Activated T-cell treated with anti-CD3 and anti-CD28 coated beads, Interleukin-2, amount 50 U/mL, for 1 hour (primary cell): ENCODE results near the gene IL21R.
"Not testable (repeated sequence)": the region's sequence is repeated elsewhere in the genome, so short reads cannot be mapped to it uniquely, and the experiment has no call there.

Source experiments
- DNase-seq: peaks from one replicate; pipeline ENCODE4 v3.0.0-alpha.2; 2020

IL21R gene

GRCh38 chr16:27428026-27428785 lies 26.2 kb downstream of the IL21R start:
- DNase-seq: peak; percentile 24

- DNase-seq: no peak
Measured at GRCh38 chr16:27429330-27429871, 27.4 kb downstream of the IL21R start.

GRCh38 chr16:27429981-27430441 lies 28.0 kb downstream of the IL21R start:
- DNase-seq: peak; percentile 21

- peak; percentile 20 for DNase-seq
Measured at GRCh38 chr16:27430512-27430911, 28.5 kb downstream of the IL21R start.

- DNase-seq: peak; percentile 21
Measured at GRCh38 chr16:27430923-27431484, 29.0 kb downstream of the IL21R start.

GRCh38 chr16:27431773-27432532 lies 30.0 kb downstream of the IL21R start:
- DNase-seq: peak; percentile 25

GRCh38 chr16:27432558-27432957 lies 30.6 kb downstream of the IL21R start:
- no peak for DNase-seq

GRCh38 chr16:27433191-27433590 lies 31.2 kb downstream of the IL21R start:
- DNase-seq: not testable (repeated sequence)

- no peak for DNase-seq
Measured at GRCh38 chr16:27433636-27434035, 31.7 kb downstream of the IL21R start.

GRCh38 chr16:27434141-27435051 lies 32.4 kb downstream of the IL21R start:
- DNase-seq: peak; percentile 20

- DNase-seq: not testable (repeated sequence)
Measured at GRCh38 chr16:27435146-27435545, 33.2 kb downstream of the IL21R start.

- peak; percentile 19 for DNase-seq
Measured at GRCh38 chr16:27436065-27436464, 34.1 kb downstream of the IL21R start.

GRCh38 chr16:27436921-27437650 lies 35.1 kb downstream of the IL21R start:
- peak; percentile 22 for DNase-seq

GRCh38 chr16:27437946-27438345 lies 36.0 kb downstream of the IL21R start:
- DNase-seq: no peak

GRCh38 chr16:27439271-27440018 lies 37.5 kb downstream of the IL21R start:
- DNase-seq: peak; percentile 15

- DNase-seq: peak; percentile 18
Measured at GRCh38 chr16:27441276-27441675, 39.3 kb downstream of the IL21R start.

GRCh38 chr16:27441998-27442397 lies 40.0 kb downstream of the IL21R start:
- DNase-seq: peak; percentile 16

- DNase-seq: peak; percentile 19
Measured at GRCh38 chr16:27444015-27444414, 42.0 kb downstream of the IL21R start.

GRCh38 chr16:27444470-27444869 lies 42.5 kb downstream of the IL21R start:
- peak; percentile 27 for DNase-seq

- DNase-seq: peak; percentile 30
Measured at GRCh38 chr16:27445502-27446175, 43.7 kb downstream of the IL21R start.
